ENCODE measurements around the gene PHIP. TPM values are rescaled to one million over a fixed set of nuclear protein-coding genes. Genes with fewer than 3 reads are reported as not detected.

The PHIP gene
- total RNA-seq, 1 experiment from 2014 or later = 53.6 TPM

Other genes with a start within 250 kb of the PHIP start
- gene IRAK1BP1, start 210.7 kb downstream of the PHIP start, total RNA-seq (2021) = 3.8 and 4.0 TPM in 2 replicates
- gene HMGN3, start 156.4 kb upstream of the PHIP start, total RNA-seq (2021) = 183 and 188 TPM in 2 replicates

All from H9 (cell line).